Gastroesophageal sphincter (tissue), 3 donors: ENCODE data around the gene FAAP20.

Experiments
- POLR2A ChIP-seq, 2 donors: fragments of 450-650 bp; IDR thresholded peaks; one replicate each; pipeline ENCODE4 v1.6.1; 2017; ENCODE audit warnings: antibody characterized with exemption in 2 of 2, mild to moderate bottlenecking in 2 of 2, moderate library complexity in 1 of 2
- TF ChIP-seq, protein P1 (sequence below), 4 experiments: fragments of 200-600 bp in 2 of 4; fragments of 450-650 bp in 2 of 4; sonication (generic) in 1 of 4; IDR thresholded peaks; one replicate each; pipeline ENCODE4 v1.5.1; 2017 to 2019; ENCODE audit warnings: antibody characterized with exemption in 4 of 4, mild to moderate bottlenecking in 2 of 4, moderate library complexity in 2 of 4

DNA sequence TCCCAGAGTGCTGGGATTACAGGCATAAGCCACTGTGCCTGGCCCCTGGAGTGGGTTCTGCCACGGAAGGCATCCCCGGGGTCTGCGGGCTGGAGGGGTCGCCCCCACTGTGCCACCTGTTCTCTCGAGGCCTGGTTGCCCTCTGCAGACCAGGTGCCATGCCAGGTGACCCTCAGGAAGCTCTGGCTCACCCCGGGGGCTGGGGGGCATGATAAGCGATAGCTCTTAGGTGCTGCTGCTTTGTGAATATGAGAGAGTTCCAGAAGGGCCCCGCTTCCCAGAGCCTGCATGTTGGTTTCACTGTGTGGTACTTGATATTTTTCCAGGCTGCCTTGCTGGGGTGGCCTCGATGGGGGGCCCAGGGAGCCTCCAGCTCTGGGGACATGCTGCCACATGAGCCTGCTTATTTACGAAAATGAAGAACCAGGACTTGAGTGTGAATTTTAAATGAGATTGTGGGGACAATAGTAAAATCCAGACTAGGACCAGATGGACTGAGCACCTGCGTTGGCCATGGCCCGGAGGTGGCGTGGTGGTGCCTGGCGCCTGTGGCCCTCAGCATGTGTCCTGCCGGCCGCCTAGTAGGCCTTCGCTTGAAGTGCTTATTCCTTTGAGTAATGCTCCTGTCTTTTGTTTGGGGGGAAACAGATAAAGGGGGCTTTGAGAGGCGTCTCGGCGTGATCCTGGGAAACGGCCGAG lies 40.9 kb upstream of the FAAP20 start:
- TF ChIP-seq, protein P1, sequence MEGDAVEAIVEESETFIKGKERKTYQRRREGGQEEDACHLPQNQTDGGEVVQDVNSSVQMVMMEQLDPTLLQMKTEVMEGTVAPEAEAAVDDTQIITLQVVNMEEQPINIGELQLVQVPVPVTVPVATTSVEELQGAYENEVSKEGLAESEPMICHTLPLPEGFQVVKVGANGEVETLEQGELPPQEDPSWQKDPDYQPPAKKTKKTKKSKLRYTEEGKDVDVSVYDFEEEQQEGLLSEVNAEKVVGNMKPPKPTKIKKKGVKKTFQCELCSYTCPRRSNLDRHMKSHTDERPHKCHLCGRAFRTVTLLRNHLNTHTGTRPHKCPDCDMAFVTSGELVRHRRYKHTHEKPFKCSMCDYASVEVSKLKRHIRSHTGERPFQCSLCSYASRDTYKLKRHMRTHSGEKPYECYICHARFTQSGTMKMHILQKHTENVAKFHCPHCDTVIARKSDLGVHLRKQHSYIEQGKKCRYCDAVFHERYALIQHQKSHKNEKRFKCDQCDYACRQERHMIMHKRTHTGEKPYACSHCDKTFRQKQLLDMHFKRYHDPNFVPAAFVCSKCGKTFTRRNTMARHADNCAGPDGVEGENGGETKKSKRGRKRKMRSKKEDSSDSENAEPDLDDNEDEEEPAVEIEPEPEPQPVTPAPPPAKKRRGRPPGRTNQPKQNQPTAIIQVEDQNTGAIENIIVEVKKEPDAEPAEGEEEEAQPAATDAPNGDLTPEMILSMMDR (IDR thresholded peaks at IDR 0.05), result no peak
- TF ChIP-seq POLR2A (IDR thresholded peaks at IDR 0.05), result no peak
